HepG2 (cell line): ENCODE results near the gene PAMR1. TPM values are rescaled to one million over a fixed set of nuclear protein-coding genes. Genes with fewer than 3 reads are reported as not detected.

Source experiments
- ATAC-seq: fragments of 200-7000 bp; cut with Tn5 transposase; 3 replicates; pipeline ENCODE4 v1.9.1; 2020; ENCODE audit warnings: mild to moderate bottlenecking, moderate library complexity
- BruUV-seq: library from RNA; stranded (reverse); fragments of 400-500 nt; replicated peaks from 2 replicates; lab custom pipeline; 2021; lab: Mats Ljungman, UMichigan
- CTCF ChIA-PET: fragments of 300-600 bp; formaldehyde crosslinking; extraction: SDS; loops from one replicate; lab custom pipeline; 2021; ENCODE audit warnings: low total read pairs, inconsistent platforms, low intra/inter-chr PET ratio; lab: Yijun Ruan, JAX
- POLR2A ChIA-PET: fragments of 350-600 bp; sonication (Branson Sonifier 250); formaldehyde crosslinking; loops from one replicate; lab custom pipeline; 2020; ENCODE audit warnings: antibody characterized with exemption, inconsistent platforms; lab: Yijun Ruan, JAX
- DNase-seq: peaks from one replicate; pipeline ENCODE4 v3.0.0-alpha.2; 2015; ENCODE audit warnings: low spot score
- FAIRE-seq: peaks from 3 replicates; lab custom pipeline; 2011; peaks lifted over from hg19 to GRCh38; lab: Jason Lieb, UNC
- H2AFZ ChIP-seq: one replicate; pipeline ENCODE4 v1.6.1; 2011; ENCODE audit warnings: low read length, inconsistent platforms
- H3K27ac ChIP-seq: fragments of 300-600 bp; 3 replicates; pipeline ENCODE4 v1.8.0; 2011; ENCODE audit warnings: mixed run types, mild to moderate bottlenecking, mixed read lengths, low read length, inconsistent platforms; ENCODE audit not compliant: insufficient read depth; ENCODE audit errors: extremely low read length
- H3K27me3 ChIP-seq, 2 experiments: fragments of 200-600 bp in 1 of 2; 2 replicates in 1 of 2; 3 replicates in 1 of 2; pipeline versions ENCODE4 v1.6.0 to v1.8.0; 2011; ENCODE audit warnings: low read length in 2 of 2, mild to moderate bottlenecking in 2 of 2, moderate library complexity in 2 of 2, inconsistent platforms in 1 of 2; ENCODE audit not compliant: insufficient read depth in 2 of 2, control insufficient read depth in 1 of 2
- H3K36me3 ChIP-seq, 2 experiments: fragments of 200-600 bp in 1 of 2; replicated peaks in 1 of 2; 2 replicates in 1 of 2; 3 replicates in 1 of 2; pipeline versions ENCODE4 v1.5.1 to v1.8.0; 2011; ENCODE audit warnings: low read length in 2 of 2, inconsistent platforms in 1 of 2; ENCODE audit not compliant: insufficient read depth in 2 of 2, control insufficient read depth in 1 of 2
- H3K4me1 ChIP-seq: 2 replicates; pipeline ENCODE4 v1.5.1; 2012; ENCODE audit warnings: low read length, inconsistent platforms; ENCODE audit not compliant: insufficient read depth
- H3K4me2 ChIP-seq: 2 replicates; pipeline ENCODE4 v1.6.0; 2011; ENCODE audit warnings: low read depth, low read length, inconsistent platforms
- H3K4me3 ChIP-seq, 3 experiments: fragments of 200-600 bp in 1 of 3; sonication (generic), shearing (Covaris generic) in 1 of 3; replicated peaks in 1 of 3; 2 replicates each; pipeline ENCODE4 v1.5.1; 2011 to 2016; ENCODE audit warnings: low read length in 3 of 3, inconsistent platforms in 2 of 3, low read depth in 2 of 3, mild to moderate bottlenecking in 2 of 3, control low read depth in 1 of 3, mixed read lengths in 1 of 3; ENCODE audit not compliant: insufficient read depth in 1 of 3
- H3K79me2 ChIP-seq: one replicate; pipeline ENCODE4 v1.6.1; 2011; ENCODE audit warnings: low read length, inconsistent platforms; ENCODE audit not compliant: insufficient read depth
- H3K9ac ChIP-seq: 2 replicates; pipeline ENCODE4 v1.6.0; 2011; ENCODE audit warnings: mild to moderate bottlenecking, low read depth, low read length, inconsistent platforms; ENCODE audit not compliant: insufficient read depth
- H3K9me3 ChIP-seq: 2 replicates; pipeline ENCODE4 v1.5.1; 2012; ENCODE audit warnings: mild to moderate bottlenecking, low read length
- H4K20me1 ChIP-seq: 2 replicates; pipeline ENCODE4 v1.6.0; 2011; ENCODE audit warnings: inconsistent platforms, mild to moderate bottlenecking, low read length, moderate library complexity; ENCODE audit not compliant: insufficient read depth
- HDAC6 ChIP-seq: fragments of 200-600 bp; sonication (generic); IDR thresholded peaks from 2 replicates; pipeline ENCODE4 v1.7.0; 2017; ENCODE audit warnings: mild to moderate bottlenecking, antibody characterized with exemption, low read length, low read depth
- HHEX ChIP-seq: IDR thresholded peaks from 2 replicates; pipeline ENCODE4 v1.6.1; 2016; ENCODE audit warnings: control low read depth
- SMAD9 ChIP-seq: sonication (generic); formaldehyde crosslinking; IDR thresholded peaks from 2 replicates; pipeline ENCODE4 v1.5.1; 2020; ENCODE audit warnings: mild to moderate bottlenecking, missing genetic modification reagents
- STAG1 ChIP-seq: sonication (generic); formaldehyde crosslinking; IDR thresholded peaks from 2 replicates; pipeline ENCODE4 v1.4.0; 2020; ENCODE audit warnings: missing genetic modification reagents
- ZBTB40 ChIP-seq, 2 experiments: fragments of 450-650 bp in 1 of 2; sonication (generic) in 1 of 2; formaldehyde crosslinking in 1 of 2; IDR thresholded peaks; 2 replicates each; pipeline versions ENCODE4 v1.6.1 to v1.8.0; 2016 to 2022; ENCODE audit warnings: antibody characterized with exemption in 1 of 2, mild to moderate bottlenecking in 1 of 2, missing genetic modification reagents in 1 of 2
- ZNF317 ChIP-seq: sonication (generic); formaldehyde crosslinking; IDR thresholded peaks from 2 replicates; pipeline ENCODE4 v1.5.0; 2020; ENCODE audit warnings: mild to moderate bottlenecking, missing genetic modification reagents
- WGBS: methylation state at CpG from one replicate; pipeline ENCODE4 v1.1.6; 2017; ENCODE audit warnings: low lambda C conversion rate; 5-methylcytosine and 5-hydroxymethylcytosine counted together
- in situ Hi-C: cut with HindIII; loops from 2 replicates; pipeline ENCODE4 v1.10.0; 2017; ENCODE audit warnings: low pct_unique_long_range_greater_than_20kb; ENCODE audit not compliant: extremely low pct_ligation_motif_present
- intact Hi-C: fragments of 100-400 bp; cut with micrococcal nuclease; formaldehyde crosslinking; loops from one replicate; pipeline ENCODE4 v1.10.0; 2022; ENCODE audit not compliant: unreplicated experiment
- polyA plus RNA-seq, 8 experiments: library from polyadenylated mRNA; depleted of rRNA in 3 of 8; stranded (reverse) in 7 of 8; unstranded in 1 of 8; fragments of >200 nt; fragmentation: Illumina TruSeq in 4 of 8; extraction: Trizol in 4 of 8; gene quantifications; 2 replicates each; pipeline versions ENCODE4 v1.2.1 to v1.2.3, GENCODE V29; 2011 to 2016; ENCODE audit warnings: low read depth in 4 of 8, missing spikeins in 1 of 8, mixed read lengths in 1 of 8; ENCODE audit not compliant: insufficient read depth in 1 of 8
- total RNA-seq, 5 experiments: library from RNA; depleted of rRNA; stranded (reverse); fragments of >200 nt; fragmentation: Illumina TruSeq; extraction: Trizol; gene quantifications; 2 replicates each; pipeline ENCODE4 v1.2.3, GENCODE V29; 2016; ENCODE audit warnings: low read depth in 1 of 5
- TF ChIP-seq, protein P1 (sequence below): sonication (generic); formaldehyde crosslinking; conservative IDR thresholded peaks from 2 replicates; pipeline ENCODE4 v1.5.0; 2020; ENCODE audit warnings: missing genetic modification reagents

Gene PAMR1
- total and polyA plus RNA-seq, 2 of the 13 experiments (the other 11 are each of a cell fraction or from before 2014, with no cell fraction given), result not detected

DNA sequence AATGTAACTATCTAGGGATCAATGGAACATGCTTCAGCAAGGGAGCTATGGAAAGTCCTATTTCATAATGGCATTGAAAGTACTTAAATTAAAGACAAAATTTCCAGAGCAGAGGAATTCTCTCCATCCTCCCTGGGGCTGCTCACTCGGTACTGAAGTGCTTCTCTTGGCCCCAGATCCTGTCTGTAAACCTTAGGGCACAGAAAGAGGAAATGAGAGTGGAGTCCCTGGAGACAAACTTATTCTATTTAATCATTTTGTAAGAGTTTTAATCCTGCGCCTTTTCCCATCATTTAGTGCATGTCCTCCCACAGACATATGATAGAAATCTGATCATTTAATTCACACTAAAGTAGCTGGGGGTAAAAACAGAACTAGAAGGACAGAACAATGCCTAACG lies 20.9 kb upstream of the PAMR1 start:
- POLR2A ChIA-PET, result no interaction called here
- no TSS peak for BruUV-seq

DNA sequence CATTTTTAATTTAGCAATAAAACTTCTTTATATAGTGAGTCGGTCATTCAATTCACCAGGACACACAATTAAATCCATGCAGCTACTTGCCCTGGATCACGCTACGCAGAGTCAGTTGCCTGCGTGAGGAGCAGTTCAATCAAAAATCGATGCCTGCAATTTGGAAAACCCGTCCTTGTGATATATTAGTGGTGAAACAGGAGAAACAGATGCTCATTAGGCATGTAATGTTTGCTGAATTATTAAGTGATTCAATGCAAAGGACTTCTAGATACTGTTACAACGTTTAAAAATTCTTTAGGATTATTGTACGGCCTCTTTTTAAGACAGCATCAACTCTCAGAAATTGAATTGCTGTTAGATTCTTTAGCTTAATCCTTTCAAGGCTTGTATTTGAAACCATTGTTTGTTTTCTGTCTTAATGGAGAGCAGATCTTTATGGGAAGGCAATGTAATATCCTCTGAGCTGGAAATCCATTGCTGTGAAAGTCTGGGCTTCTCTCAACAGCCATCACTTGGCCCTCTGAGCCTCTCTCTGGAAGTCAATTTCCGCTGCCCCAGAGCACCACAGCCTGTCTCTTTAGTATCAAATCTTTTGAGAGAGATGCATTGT lies 20.1 kb upstream of the PAMR1 start:
- ATAC-seq (no peak), DNase-seq (no peak), FAIRE-seq (no peak)
- Histone ChIP-seq H3K79me2 (no peaks in the 10 kb centered on the region), H3K4me2 (no peak overlapping the region), H2AFZ (no peak overlapping the region), H3K9me3 (no peaks in the 10 kb centered on the region), H4K20me1 (no peaks in the 10 kb centered on the region), H3K9ac (no peak overlapping the region), H3K36me3 (no peaks in the 10 kb centered on the region), H3K4me3 (no peak overlapping the region), H3K27me3 (0 out of 5 replicates have a peak, but pooled peaks cover 0 to 4% of the 10 kb centered on the region in 2 experiments), H3K4me1 (no peaks in the 10 kb centered on the region), H3K27ac (no peak overlapping the region)
- ChIA-PET POLR2A (no interaction called here), CTCF (no interaction called here)
- TF ChIP-seq HHEX (CRISPR knock-in tag) (no peak), ZBTB40 (IDR thresholded peaks at IDR 0.05) (no peak), ZBTB40 (CRISPR knock-in tag; IDR thresholded peaks at IDR 0.05) (no peak), STAG1 (CRISPR knock-in tag) (no peak)
- WGBS, result 29% methylated on average over 9 of the region's 9 CpGs
- in situ Hi-C loops (no loop called here), intact Hi-C loops (no loop called here)
- BruUV-seq, result no TSS peak

More for the DNA sequence above, 20.9 kb upstream of the PAMR1 start:
- CTCF ChIA-PET, result no interaction called here
- Histone ChIP-seq H3K4me3 (no peak overlapping the region), H4K20me1 (no peaks in the 10 kb centered on the region), H3K9me3 (no peaks in the 10 kb centered on the region), H2AFZ (no peak overlapping the region), H3K36me3 (no peaks in the 10 kb centered on the region), H3K4me1 (no peaks in the 10 kb centered on the region), H3K27me3 (0 out of 5 replicates have a peak, but pooled peaks cover 0 to 4% of the 10 kb centered on the region in 2 experiments), H3K27ac (no peak overlapping the region), H3K4me2 (no peak overlapping the region), H3K79me2 (no peaks in the 10 kb centered on the region), H3K9ac (no peak overlapping the region)
- no peak for FAIRE-seq
- WGBS, result 22% methylated on average over 3 of the region's 3 CpGs
- in situ Hi-C loops, result no loop called here
- TF ChIP-seq SMAD9 (CRISPR knock-in tag), result no peak
- no peak for TF ChIP-seq HDAC6
- TF ChIP-seq, protein P1, sequence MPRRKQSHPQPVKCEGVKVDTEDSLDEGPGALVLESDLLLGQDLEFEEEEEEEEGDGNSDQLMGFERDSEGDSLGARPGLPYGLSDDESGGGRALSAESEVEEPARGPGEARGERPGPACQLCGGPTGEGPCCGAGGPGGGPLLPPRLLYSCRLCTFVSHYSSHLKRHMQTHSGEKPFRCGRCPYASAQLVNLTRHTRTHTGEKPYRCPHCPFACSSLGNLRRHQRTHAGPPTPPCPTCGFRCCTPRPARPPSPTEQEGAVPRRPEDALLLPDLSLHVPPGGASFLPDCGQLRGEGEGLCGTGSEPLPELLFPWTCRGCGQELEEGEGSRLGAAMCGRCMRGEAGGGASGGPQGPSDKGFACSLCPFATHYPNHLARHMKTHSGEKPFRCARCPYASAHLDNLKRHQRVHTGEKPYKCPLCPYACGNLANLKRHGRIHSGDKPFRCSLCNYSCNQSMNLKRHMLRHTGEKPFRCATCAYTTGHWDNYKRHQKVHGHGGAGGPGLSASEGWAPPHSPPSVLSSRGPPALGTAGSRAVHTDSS (CRISPR knock-in tag), result no peak
- TF ChIP-seq ZNF317 (CRISPR knock-in tag), result no peak
- intact Hi-C loops, result no loop called here
- DNase-seq, result no peak
- no peak for ATAC-seq
